ENCODE measurements around the gene MYPN. TPM values are rescaled to one million over a fixed set of nuclear protein-coding genes. Genes with fewer than 3 reads are reported as not detected.

Gene MYPN
- under 0.01 and 1.5 TPM in 2 replicates for total RNA-seq

GRCh38 chr10:68109331-68109730 is at the start of gene MYPN:
MYPN (plus strand) TSS chr10:68109488; CDS start chr10:68121439, 11,951 bp downstream.

GRCh38 chr10:68074775-68075549 is 34.3 kb upstream of the MYPN start, which contains the start of gene HERC4:
HERC4 (minus strand) TSS chr10:68075283; CDS start chr10:68073108, 2,175 bp downstream.

GRCh38 chr10:68231817-68232251 is 122.5 kb downstream of the MYPN start, which contains the start of gene ATOH7:
ATOH7 (minus strand) TSS chr10:68232113; CDS start chr10:68231677, 436 bp downstream.

Other genes with a start within 250 kb of the MYPN start
- gene SIRT1, start 224.8 kb upstream of the MYPN start, total RNA-seq: 14.6 and 18.8 TPM in 2 replicates
- gene HERC4, start 34.2 kb upstream of the MYPN start, total RNA-seq: 86.1 and 123 TPM in 2 replicates
- not detected in 2 replicates for gene ATOH7, start 122.6 kb downstream of the MYPN start, total RNA-seq
- gene HNRNPH3, start 222.6 kb downstream of the MYPN start, total RNA-seq: 22.0 and 38.9 TPM in 2 replicates
- 3.9 and 4.7 TPM in 2 replicates for gene PBLD, start 223.4 kb downstream of the MYPN start, total RNA-seq